ENCODE measurements around the gene CYP2J2.

- TF ChIP-seq CTCF (IDR thresholded peaks at IDR 0.05) = no peak
- no peak for TF ChIP-seq POLR2A (IDR thresholded peaks at IDR 0.05)
These were observed 11.1 kb downstream of the CYP2J2 start for GRCh38 chr1:59915516-59915915.

All from heart left ventricle (tissue), 13 donors.